ENCODE data around the gene ADM2. TPM values are rescaled to one million over a fixed set of nuclear protein-coding genes. Genes with fewer than 3 reads are reported as not detected.
A peak's percentile ranks its signal among the peaks of the same experiment; 100 is the strongest.
"Not testable (repeated sequence)": the region's sequence is repeated elsewhere in the genome, so short reads cannot be mapped to it uniquely, and the experiment has no call there.

Gene ADM2
- total RNA-seq, 1 experiment from 2014 or later = 4.2 TPM

DNA sequence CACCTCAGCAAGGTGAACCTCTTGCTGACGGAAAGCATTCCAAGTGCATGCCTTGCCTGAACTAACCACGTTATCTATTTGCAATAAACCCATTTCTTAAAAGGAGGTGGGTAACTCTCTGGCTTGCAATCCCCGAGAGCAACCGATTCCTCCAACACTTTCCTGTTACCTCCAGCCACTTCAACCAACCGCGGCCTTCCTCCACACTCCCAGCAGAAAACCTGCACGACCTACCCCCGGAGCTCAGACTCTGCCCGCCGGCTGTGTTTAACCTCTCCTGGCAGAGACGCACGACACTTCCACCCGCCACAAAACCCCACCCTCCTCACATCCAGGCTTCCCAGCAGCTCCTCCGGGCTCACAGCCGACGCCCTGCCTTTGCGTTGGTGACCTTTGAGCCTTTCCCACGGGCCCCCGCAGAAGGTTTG is 43.3 kb downstream of the ADM2 start:
- DNase-seq (ENCODE audit: low spot score) = peak; percentile 33

DNA sequence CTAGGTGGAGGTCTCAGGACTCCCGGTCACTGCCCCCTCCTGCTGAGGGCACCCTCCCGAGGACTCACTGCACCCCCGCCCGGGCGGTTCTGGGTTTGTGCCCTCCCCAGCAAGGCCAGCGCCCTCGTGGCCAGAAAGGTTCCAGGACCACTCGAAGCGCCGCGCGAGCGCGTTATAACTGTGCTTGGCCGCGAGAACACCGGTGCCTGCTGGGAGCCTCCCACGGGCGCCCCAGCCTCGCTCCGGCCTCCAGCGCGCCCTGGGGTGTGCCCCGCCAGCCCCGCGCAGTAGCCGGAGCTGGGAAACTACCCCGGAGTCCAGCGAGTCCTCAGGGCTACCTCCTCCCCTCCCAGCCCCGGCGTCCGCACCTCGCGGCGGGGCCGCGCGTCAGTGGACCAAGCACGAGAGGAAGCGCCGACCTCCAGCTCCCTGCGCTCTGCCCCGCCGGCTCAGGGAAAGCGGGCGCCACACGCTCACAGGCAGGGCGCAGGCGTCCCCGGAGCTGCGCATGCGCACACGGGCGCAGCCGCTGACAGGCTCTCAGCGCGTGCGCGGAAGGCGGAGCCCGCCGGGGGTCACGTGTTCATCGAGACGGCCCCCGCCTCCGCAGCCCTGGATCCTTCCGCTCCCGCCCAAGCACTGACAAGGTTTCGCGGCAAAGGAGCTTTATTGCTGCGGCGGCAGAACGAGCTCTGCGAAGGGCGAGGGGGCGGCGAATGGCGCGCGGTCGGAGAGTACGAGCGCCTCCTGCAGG is 43.9 kb downstream of the ADM2 start, which contains the start of gene SCO2:
TSS of gene SCO2 (minus strand) at position 495 of the 754 bp plus-strand sequence. CDS start 1,187 bp downstream, outside the sequence.
- DNase-seq (ENCODE audit: low spot score) = peak; percentile 94

DNA sequence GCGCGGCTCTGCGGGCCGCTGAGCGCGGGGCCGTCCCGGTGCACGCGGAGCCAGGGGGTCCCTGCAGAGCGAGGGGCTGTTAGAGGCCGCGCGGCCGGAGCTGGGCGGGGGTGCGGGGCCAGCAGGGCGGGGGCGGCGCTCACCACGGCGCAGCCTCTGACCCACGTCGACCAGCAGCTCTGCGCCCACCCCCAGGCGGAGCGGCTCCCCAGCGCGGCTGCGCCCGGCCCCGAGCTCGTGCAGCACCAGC is 44.4 kb downstream of the ADM2 start:
- DNase-seq (ENCODE audit: low spot score) = no peak

GRCh38 chr22:50526108-50526833 is 44.9 kb downstream of the ADM2 start:
- DNase-seq (ENCODE audit: low spot score) = peak; percentile 19

GRCh38 chr22:50526834-50527801 is 45.8 kb downstream of the ADM2 start:
- peak; percentile 19 for DNase-seq (ENCODE audit: low spot score)

DNA sequence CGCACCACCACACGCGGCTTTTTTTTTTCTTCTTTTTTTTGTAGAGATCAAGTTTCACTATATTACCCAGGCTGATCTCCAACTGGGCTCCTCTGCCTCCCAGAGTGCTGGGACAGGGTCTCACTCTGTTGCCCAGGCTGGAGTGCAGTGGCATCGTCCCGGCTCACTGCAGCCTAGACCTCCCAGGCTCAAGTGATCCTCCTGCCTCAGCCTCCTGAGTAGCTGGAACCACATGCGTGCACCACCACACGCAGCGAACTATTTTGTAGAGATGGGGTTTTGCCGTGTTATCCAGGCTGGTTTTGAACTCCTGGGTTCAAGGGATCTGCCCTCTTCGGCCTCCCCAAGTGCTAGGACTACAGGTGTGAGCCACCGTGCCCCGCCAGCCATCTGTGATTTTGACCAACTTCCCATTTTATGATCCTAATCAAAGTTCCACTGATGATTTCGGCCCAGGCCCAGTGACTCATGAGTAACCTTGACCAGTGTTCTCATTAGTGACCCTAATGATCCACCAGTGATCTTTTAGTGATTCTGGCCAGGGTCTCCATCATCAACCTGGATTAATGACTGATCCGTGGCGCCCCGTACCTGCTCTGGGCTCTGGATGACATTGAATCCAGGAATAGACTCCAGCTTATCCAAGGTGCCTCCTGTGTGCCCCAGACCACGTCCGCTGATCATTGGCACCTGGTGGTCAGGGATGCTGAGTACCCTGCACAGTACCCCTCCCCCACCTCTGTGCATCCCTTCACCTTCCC is 46.8 kb downstream of the ADM2 start:
- DNase-seq (ENCODE audit: low spot score) = no peak

GRCh38 chr22:50528682-50529415 is 47.5 kb downstream of the ADM2 start:
- no peak for DNase-seq (ENCODE audit: low spot score)

GRCh38 chr22:50529416-50529896 is 48.1 kb downstream of the ADM2 start:
- no peak for DNase-seq (ENCODE audit: low spot score)

- DNase-seq (ENCODE audit: low spot score) = peak; percentile 25
Measured at GRCh38 chr22:50529897-50530579, 48.7 kb downstream of the ADM2 start, which contains the start of gene TYMP. Gene TYMP (minus strand): TSS chr22:50530012. CDS start chr22:50529709, 303 bp downstream.

DNA sequence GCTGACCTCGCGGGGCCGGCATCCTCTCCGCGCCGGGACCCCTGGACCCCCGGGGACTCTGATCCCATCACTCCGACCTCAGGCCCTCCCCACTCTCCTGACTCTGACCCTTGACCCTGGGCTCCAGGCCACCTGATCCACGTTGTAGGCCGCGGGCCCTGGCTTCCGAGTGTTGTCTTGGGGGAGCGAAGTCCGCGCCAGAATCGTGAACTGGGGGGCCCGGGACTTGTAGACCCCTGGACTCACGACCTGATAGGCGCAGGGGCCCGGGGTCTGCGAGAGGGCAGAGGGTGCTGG is 49.2 kb downstream of the ADM2 start:
- no peak for DNase-seq (ENCODE audit: low spot score)

DNA sequence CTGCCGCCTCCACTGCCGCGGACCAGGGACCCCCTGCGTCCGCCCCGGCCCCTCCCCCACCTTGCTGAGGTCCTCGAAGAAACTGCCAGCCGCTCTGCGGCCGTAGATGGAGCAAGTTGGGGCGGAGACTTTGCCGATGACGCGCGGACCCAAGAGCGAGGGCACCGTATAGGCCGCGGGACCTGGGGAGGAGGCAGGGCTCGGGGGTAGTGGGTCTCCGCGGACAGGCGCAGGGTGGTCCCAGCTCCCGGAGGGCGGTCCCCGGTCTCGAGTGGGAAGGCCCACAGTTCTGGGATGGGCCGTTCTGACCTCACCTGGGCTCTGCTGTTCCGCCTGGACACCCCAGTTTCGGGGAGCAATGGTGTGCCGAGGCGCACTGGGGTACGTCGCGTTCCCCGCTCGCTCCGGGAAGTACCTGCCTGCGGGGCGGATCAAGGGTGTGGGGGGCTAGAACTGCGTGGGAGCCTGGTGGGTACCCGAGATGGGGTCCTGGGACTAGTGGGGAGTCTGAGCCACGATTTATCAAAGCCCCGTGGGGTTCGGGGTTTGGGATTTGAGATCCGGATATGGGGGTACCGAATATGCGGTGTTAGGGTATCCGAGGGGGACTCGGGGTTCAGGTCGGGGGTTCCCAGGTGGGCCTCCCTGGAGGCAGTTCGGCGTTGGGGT is 49.7 kb downstream of the ADM2 start:
- DNase-seq (ENCODE audit: low spot score) = peak; percentile 50

GRCh38 chr22:50531546-50531961 is 50.2 kb downstream of the ADM2 start:
- DNase-seq (ENCODE audit: low spot score) = peak; percentile 17

DNA sequence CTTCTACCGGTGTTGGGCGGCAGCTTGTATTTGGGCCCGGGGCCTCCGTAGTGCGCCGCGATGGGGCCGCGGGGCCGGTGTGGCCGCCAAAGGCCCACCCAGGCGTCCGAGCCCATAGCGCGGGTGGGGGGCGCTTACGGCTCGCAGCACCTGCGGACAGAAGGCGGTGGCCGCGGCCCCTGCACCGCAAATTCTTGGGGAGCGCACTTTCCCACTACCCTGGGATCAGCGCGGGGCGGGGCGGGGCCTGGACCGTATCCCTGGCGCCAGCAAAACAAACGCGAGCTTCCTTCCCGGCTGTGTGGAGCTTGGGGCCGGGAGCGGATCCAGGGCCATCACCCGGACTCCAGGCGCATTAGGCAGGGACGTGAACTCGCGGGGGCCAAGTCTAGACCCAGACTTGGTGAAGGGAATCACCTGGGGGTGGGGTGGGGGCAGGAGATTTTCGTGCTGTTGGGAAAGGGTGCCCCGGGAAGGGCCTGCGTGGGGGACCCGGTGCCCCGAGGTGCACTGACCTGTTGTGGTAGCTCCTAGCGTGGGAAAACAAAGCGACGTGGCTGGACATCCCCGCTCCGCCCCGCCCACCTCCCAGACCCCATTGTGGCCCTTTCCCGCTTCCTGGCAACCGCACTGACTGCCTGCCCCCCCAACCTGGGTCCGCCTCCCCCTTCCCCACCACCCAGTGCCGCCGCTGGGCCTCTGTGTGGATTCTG is 50.8 kb downstream of the ADM2 start:
- DNase-seq (ENCODE audit: low spot score) = peak; percentile 35

DNA sequence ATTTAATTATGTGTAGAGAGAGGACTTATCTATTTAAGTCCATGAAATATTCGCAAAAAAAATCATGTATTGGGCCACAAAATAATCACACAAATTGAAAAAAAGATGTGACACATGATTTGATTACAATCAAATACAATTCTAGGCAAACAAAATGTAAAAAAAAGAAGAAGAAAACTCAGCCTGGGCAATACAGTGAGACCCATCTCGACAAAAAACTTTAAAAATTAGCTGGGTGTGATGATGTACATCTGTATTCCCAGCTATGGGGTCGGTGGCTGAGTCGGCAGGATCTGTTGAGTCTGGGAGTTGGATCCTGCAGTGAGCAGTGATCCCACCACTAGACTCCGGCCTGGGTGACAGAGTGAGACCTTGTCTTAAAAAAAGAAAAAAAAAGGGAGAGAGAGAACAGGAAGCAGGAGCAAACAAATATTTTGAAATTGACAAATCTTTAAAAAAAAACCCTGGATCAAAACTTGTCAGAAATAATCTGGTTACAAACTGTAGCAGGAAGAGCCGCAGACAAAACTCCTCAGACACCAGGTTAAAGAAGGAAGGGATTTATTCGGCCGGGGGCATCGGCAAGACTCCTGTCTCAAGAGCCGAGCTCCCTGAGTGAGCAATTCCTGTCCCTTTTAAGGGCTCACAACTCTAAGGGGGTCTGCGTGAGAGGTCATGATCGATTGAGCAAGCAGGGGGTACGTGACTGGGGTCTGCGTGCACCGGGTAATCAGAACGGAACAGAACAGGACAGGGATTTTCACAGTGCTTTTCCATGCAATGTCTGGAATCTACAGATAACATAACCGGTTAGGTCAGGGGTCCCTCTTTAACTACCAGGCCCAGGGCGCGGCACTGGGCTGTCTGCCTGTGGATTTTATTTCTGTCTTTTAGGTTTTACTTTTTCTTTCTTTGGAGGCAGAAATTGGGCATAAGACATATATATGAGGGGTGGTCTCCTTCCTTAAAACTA is 51.8 kb downstream of the ADM2 start:
- no peak for DNase-seq (ENCODE audit: low spot score)

DNA sequence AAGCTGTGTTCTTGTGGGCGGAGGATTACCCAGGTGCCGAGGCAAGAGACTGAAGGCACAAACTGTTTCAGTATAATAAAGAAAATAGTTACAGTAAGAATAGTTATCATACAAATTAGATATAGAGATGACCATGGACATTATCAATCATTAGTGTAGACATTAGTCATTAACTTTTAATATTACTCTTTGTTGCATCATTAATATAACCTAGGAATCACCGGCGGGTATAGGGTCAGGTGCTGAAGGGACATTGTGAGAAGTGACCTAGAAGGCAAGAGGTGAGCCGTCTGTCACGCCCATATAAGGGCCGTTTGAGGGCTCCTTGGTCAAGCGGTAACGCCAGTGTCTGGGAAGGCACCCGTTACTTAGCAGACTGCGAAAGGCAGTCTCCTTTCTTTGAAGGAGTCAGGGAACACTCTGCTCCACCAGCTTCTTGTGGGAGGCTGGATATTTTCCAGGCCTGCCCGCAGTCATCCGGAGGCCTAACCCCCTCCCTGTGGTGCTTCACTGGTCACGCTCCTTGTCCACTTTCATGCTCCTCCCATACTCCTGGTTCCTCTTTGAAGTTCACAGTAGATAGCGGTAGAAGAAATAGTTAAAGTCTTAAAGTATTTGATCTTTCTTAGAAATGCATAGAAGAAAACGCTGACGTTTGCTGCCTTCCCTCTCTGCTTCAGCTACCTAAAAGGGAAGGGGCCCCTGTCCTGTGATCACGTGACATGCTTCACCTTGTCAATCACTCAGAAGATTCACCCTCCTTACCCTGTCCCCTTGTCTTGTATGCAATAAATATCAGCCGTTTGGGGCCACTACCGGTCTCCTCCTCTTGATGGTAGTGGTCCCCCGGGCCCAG is 52.7 kb downstream of the ADM2 start:
- DNase-seq (ENCODE audit: low spot score) = not testable (repeated sequence)

DNA sequence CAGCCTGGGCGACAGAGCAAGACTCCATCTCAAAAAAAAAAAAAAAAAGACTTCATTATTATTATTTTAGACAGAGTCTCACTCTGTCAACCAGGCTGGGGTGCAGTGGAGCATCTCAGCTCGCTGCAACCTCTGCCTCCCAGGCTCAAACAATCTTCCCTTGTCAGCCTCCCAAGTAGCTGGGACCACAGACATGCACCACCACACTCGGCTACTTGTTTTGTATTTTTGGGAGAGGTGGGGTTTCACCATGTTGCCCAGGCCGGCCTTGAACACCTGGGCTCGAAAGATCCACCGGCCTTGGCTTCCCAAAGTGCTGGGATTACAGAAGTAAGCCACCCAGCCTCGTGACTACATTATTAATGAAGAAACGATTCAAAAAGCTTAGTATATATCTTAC is 53.8 kb downstream of the ADM2 start:
- no peak for DNase-seq (ENCODE audit: low spot score)

Measured in HT-29 (cell line).